Endothelial cell of umbilical vein (primary cell): ENCODE measurements around the gene FAM161A. TPM values are rescaled to one million over a fixed set of nuclear protein-coding genes. Genes with fewer than 3 reads are reported as not detected.

Experiments
- BruUV-seq: library from RNA; stranded (reverse); fragments of 400-500 nt; replicated peaks from 2 replicates; lab custom pipeline; 2021; lab: Mats Ljungman, UMichigan
- CTCF ChIA-PET: fragments of 300-600, 350-600 bp; sonication (Branson Sonifier 250); formaldehyde crosslinking; loops from one replicate; lab custom pipeline; 2021; ENCODE audit warnings: antibody characterized with exemption, inconsistent platforms; lab: Charles Lee
- POLR2A ChIA-PET: fragments of 300-600, 350-600 bp; sonication (Branson Sonifier 250); formaldehyde crosslinking; loops from one replicate; lab custom pipeline; 2021; ENCODE audit warnings: antibody characterized with exemption, inconsistent platforms; lab: Charles Lee
- DNase-seq: peaks from one replicate; pipeline ENCODE4 v3.0.0-alpha.2; 2011; ENCODE audit warnings: low read depth, low spot score
- FAIRE-seq: peaks from 2 replicates; lab custom pipeline; 2011; peaks lifted over from hg19 to GRCh38; lab: Jason Lieb, UNC
- H2AFZ ChIP-seq: 2 replicates; pipeline ENCODE4 v1.6.0; 2012; ENCODE audit warnings: low read depth, low read length, control low read depth, inconsistent platforms
- H3K27ac ChIP-seq: 2 replicates; pipeline ENCODE4 v1.5.1; 2011; ENCODE audit warnings: low read depth, mild to moderate bottlenecking, control low read depth, low read length, moderate library complexity; ENCODE audit not compliant: insufficient read depth
- H3K27me3 ChIP-seq, 2 experiments: 2 replicates each; pipeline versions ENCODE4 v1.6.0 to v1.6.1; 2011; ENCODE audit warnings: low read length in 2 of 2, mixed read lengths in 1 of 2; ENCODE audit not compliant: control insufficient read depth in 2 of 2, insufficient read depth in 2 of 2
- H3K36me3 ChIP-seq, 2 experiments: 2 replicates in 1 of 2; 3 replicates in 1 of 2; pipeline ENCODE4 v1.5.1; 2011; ENCODE audit warnings: low read length in 2 of 2, mild to moderate bottlenecking in 1 of 2, moderate library complexity in 1 of 2; ENCODE audit not compliant: control insufficient read depth in 2 of 2, insufficient read depth in 2 of 2; ENCODE audit errors: extremely low read depth in 1 of 2
- H3K4me1 ChIP-seq: 3 replicates; pipeline ENCODE4 v1.5.1; 2011; ENCODE audit warnings: mild to moderate bottlenecking, low read length; ENCODE audit not compliant: control insufficient read depth, insufficient read depth; ENCODE audit errors: extremely low read depth
- H3K4me2 ChIP-seq: 2 replicates; pipeline ENCODE4 v1.6.1; 2011; ENCODE audit warnings: low read length, control low read depth, mixed read lengths; ENCODE audit not compliant: insufficient read depth
- H3K4me3 ChIP-seq, 3 experiments: fragments of 200-600 bp in 1 of 3; sonication (generic), shearing (Covaris generic) in 1 of 3; replicated peaks in 1 of 3; 2 replicates each; pipeline ENCODE4 v1.5.1; 2011 to 2016; ENCODE audit warnings: control low read depth in 3 of 3, low read length in 3 of 3, mild to moderate bottlenecking in 2 of 3, inconsistent platforms in 1 of 3, low read depth in 1 of 3, moderate library complexity in 1 of 3; ENCODE audit not compliant: insufficient read depth in 1 of 3
- H3K79me2 ChIP-seq: 2 replicates; pipeline ENCODE4 v1.6.0; 2012; ENCODE audit warnings: low read length, inconsistent platforms; ENCODE audit not compliant: control insufficient read depth, insufficient read depth
- H3K9ac ChIP-seq: replicated peaks from 2 replicates; pipeline ENCODE3; 2011; ENCODE audit warnings: low read length, control low read depth; ENCODE audit not compliant: insufficient read depth; ENCODE audit errors: extremely low read depth
- H3K9me1 ChIP-seq: replicated peaks from 3 replicates; pipeline ENCODE4 v1.6.0; 2011; ENCODE audit warnings: mild to moderate bottlenecking, low read length; ENCODE audit not compliant: control insufficient read depth, insufficient read depth; ENCODE audit errors: extremely low read depth
- H3K9me3 ChIP-seq: replicated peaks from 2 replicates; pipeline ENCODE4 v1.5.1; 2012; ENCODE audit warnings: low read length, inconsistent platforms; ENCODE audit not compliant: control insufficient read depth, insufficient read depth
- H4K20me1 ChIP-seq: replicated peaks from 2 replicates; pipeline ENCODE3; 2011; ENCODE audit warnings: mild to moderate bottlenecking, low read length; ENCODE audit not compliant: control insufficient read depth, insufficient read depth; ENCODE audit errors: extremely low read depth
- CTCF ChIP-seq, 2 donors: IDR thresholded peaks; 1 replicate in 1 of 2; 2 replicates in 1 of 2; pipeline ENCODE4 v1.5.1; 2011; ENCODE audit warnings: low read length in 2 of 2, mild to moderate bottlenecking in 2 of 2, moderate library complexity in 2 of 2, control low read depth in 1 of 2, inconsistent platforms in 1 of 2, low read depth in 1 of 2; ENCODE audit not compliant: insufficient read depth in 1 of 2; ENCODE audit errors: extremely low read depth in 1 of 2
- EZH2 ChIP-seq: IDR thresholded peaks from 2 replicates; pipeline ENCODE4 v1.6.1; 2012; ENCODE audit warnings: borderline replicate concordance, low read depth, mild to moderate bottlenecking, moderate library complexity, low read length, inconsistent platforms; ENCODE audit not compliant: severe bottlenecking
- FOS ChIP-seq: IDR thresholded peaks from 2 replicates; pipeline ENCODE4 v1.6.1; 2011; ENCODE audit warnings: mild to moderate bottlenecking, low read length, moderate library complexity, borderline replicate concordance; ENCODE audit not compliant: insufficient read depth
- GATA2 ChIP-seq: IDR thresholded peaks from 2 replicates; pipeline ENCODE4 v1.7.0; 2011; ENCODE audit warnings: low read depth, mild to moderate bottlenecking, moderate library complexity, mixed read lengths, low read length; ENCODE audit not compliant: insufficient read length, insufficient read depth
- JUN ChIP-seq: IDR thresholded peaks from 2 replicates; pipeline ENCODE4 v1.6.1; 2011; ENCODE audit warnings: borderline replicate concordance, low read depth; ENCODE audit not compliant: insufficient read length, insufficient read depth
- MAX ChIP-seq: IDR thresholded peaks from 2 replicates; pipeline ENCODE4 v1.6.1; 2011; ENCODE audit not compliant: insufficient read depth, insufficient read length
- MYC ChIP-seq: IDR thresholded peaks from one replicate; pipeline ENCODE4 v1.6.1; 2011; ENCODE audit warnings: mild to moderate bottlenecking, low read depth, low read length
- POLR2A ChIP-seq: IDR thresholded peaks from 2 replicates; pipeline ENCODE4 v1.6.1; 2012; ENCODE audit warnings: low read depth, mild to moderate bottlenecking, control low read depth, low read length
- POLR2AphosphoS5 ChIP-seq: IDR thresholded peaks from 2 replicates; pipeline ENCODE4 v1.6.1; 2012; ENCODE audit warnings: low read depth, mild to moderate bottlenecking, control low read depth, low read length, moderate library complexity; ENCODE audit not compliant: insufficient read depth
- dilution Hi-C: fragments of 300-500 bp; cut with MboI; formaldehyde crosslinking; loops from one replicate; pipeline ENCODE4 v1.15.0; 2019; ENCODE audit warnings: low sequenced_read_pairs; ENCODE audit not compliant: extremely low pct_ligation_motif_present
- intact Hi-C: fragments of 100-400 bp; cut with micrococcal nuclease; formaldehyde crosslinking; loops from one replicate; pipeline ENCODE4 v1.10.0; 2022
- polyA plus RNA-seq, 4 experiments: library from polyadenylated mRNA; depleted of rRNA in 3 of 4; stranded (reverse) in 3 of 4; unstranded in 1 of 4; fragments of >200 nt; gene quantifications; 2 replicates each; pipeline versions ENCODE4 v1.2.1 to v1.2.3, GENCODE V29; 2011 to 2012; ENCODE audit warnings: missing spikeins in 1 of 4
- total RNA-seq: library from RNA; stranded (reverse); gene quantifications from 2 replicates; pipeline ENCODE4 v1.2.3, GENCODE V29; 2021

The FAM161A gene
- total and polyA plus RNA-seq, 2 donors (not counting 3 experiments of a cell fraction or from before 2014, with no cell fraction given): 0.81 to 6.1 TPM

GRCh38 chr2:61878761-61879160 lies 24.9 kb upstream of the FAM161A start:
- peaks cover 24 to 42% of the 10 kb centered on the region in 2 experiments for H3K36me3 ChIP-seq
- dilution Hi-C loops: no loop called here
- no peaks in the 10 kb centered on the region for H3K9me1 ChIP-seq
- ChIA-PET POLR2A (no interaction called here), CTCF (no interaction called here)
- H4K20me1 ChIP-seq: no peaks in the 10 kb centered on the region
- DNase-seq (no peak), FAIRE-seq (no peak)
- no TSS peak for BruUV-seq
- H3K9ac ChIP-seq: no peak overlapping the region
- no peaks in the 10 kb centered on the region for H3K4me1 ChIP-seq
- H3K27me3 ChIP-seq: no peaks in the 10 kb centered on the region
- peaks cover 31% of the 10 kb centered on the region for H3K79me2 ChIP-seq
- no peak overlapping the region for H2AFZ ChIP-seq
- TF ChIP-seq MYC (no peak), CTCF (IDR thresholded peaks at IDR 0.05; ENCODE audit: extremely low read depth in 1 of 2, insufficient read depth in 1 of 2, low read depth in 1 of 2, low read length in 2 of 2) (no peak), POLR2A (no peak), GATA2 (no peak), POLR2AphosphoS5 (no peak), FOS (no peak), EZH2 (no peak), JUN (no peak), MAX (no peak)
- H3K4me3 ChIP-seq: no peak overlapping the region
- no peaks in the 10 kb centered on the region for H3K9me3 ChIP-seq
- H3K27ac ChIP-seq: no peak overlapping the region
- H3K4me2 ChIP-seq: no peak overlapping the region
- intact Hi-C loops: no loop called here
